ENCODE data around the gene MUC4.
"Not testable (repeated sequence)": the region's sequence is repeated elsewhere in the genome, so short reads cannot be mapped to it uniquely, and the experiment has no call there.

MUC4 gene

GRCh38 chr3:195781236-195781635 lies 30.5 kb downstream of the MUC4 start:
- DNase-seq: not testable (repeated sequence)

GRCh38 chr3:195777975-195778374 lies 33.8 kb downstream of the MUC4 start:
- DNase-seq: no peak

- peak; percentile 31 for DNase-seq
Observed at GRCh38 chr3:195774917-195775316, 36.8 kb downstream of the MUC4 start.

- DNase-seq: no peak
Observed at GRCh38 chr3:195773956-195774537, 37.7 kb downstream of the MUC4 start.

- no peak for DNase-seq
Observed at GRCh38 chr3:195771646-195772300, 40.0 kb downstream of the MUC4 start.

- not testable (repeated sequence) for DNase-seq
Observed at GRCh38 chr3:195770841-195771645, 40.7 kb downstream of the MUC4 start.

GRCh38 chr3:195770081-195770840 lies 41.5 kb downstream of the MUC4 start:
- DNase-seq: no peak

GRCh38 chr3:195769551-195769950 lies 42.2 kb downstream of the MUC4 start:
- no peak for DNase-seq

- DNase-seq: no peak
Observed at GRCh38 chr3:195768831-195769303, 42.9 kb downstream of the MUC4 start.

GRCh38 chr3:195768414-195768813 lies 43.3 kb downstream of the MUC4 start:
- no peak for DNase-seq

GRCh38 chr3:195767792-195768191 lies 43.9 kb downstream of the MUC4 start:
- DNase-seq: no peak

GRCh38 chr3:195766671-195767070 lies 45.1 kb downstream of the MUC4 start:
- no peak for DNase-seq

GRCh38 chr3:195764961-195765706 lies 46.6 kb downstream of the MUC4 start:
- no peak for DNase-seq

GRCh38 chr3:195763843-195764825 lies 47.6 kb downstream of the MUC4 start:
- no peak for DNase-seq

GRCh38 chr3:195763076-195763830 lies 48.5 kb downstream of the MUC4 start:
- no peak for DNase-seq

GRCh38 chr3:195762611-195763010 lies 49.1 kb downstream of the MUC4 start:
- DNase-seq: no peak

- DNase-seq: no peak
Observed at GRCh38 chr3:195762249-195762585, 49.5 kb downstream of the MUC4 start.

GRCh38 chr3:195761567-195762248 lies 50.0 kb downstream of the MUC4 start:
- DNase-seq: no peak

GRCh38 chr3:195761123-195761566 lies 50.6 kb downstream of the MUC4 start:
- DNase-seq: no peak

Measured in NCI-H1694 (cell line).